ENCODE results near the gene AKAP13. TPM values are rescaled to one million over a fixed set of nuclear protein-coding genes. Genes with fewer than 3 reads are reported as not detected.

Gene AKAP13
- total RNA-seq, 4 donors from 2014 or later: 105 to 167 (median 129) TPM

DNA sequence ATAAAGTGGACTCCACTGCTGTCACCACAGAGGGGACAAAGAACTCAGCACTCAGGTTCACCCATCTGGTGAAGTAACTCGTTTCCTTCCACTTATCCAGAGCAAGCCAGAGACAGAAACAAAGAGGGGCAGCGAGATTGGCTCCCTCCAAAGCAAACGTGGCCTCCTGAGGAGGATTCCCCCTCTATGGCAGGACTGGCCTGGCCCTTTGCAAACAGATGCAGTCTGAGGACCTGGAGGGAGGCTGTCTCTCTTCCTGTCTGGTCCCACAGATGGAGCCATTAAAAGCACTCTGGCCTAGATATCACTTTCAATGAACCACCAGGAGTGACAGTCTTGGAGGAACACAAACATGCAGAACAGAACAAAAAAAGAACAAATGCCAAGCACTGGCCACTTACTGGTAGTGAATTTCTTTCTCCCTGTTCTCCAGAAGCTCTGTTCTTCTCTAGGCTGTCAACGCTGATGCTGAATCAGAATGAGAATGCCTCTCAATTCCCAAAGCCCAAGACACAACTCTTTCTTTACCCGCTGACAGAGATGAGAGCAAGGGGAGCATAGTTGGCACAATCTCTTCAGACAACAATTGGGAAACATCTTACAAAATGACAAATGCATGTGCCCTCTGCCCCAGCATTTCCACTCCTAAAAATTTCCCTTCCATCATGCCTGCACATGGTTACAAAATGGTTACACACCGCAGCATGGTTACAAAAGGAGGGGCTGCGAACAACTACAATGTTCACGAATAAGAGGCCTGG lies 400.0 kb downstream of the AKAP13 start:
- TF ChIP-seq, protein P1, sequence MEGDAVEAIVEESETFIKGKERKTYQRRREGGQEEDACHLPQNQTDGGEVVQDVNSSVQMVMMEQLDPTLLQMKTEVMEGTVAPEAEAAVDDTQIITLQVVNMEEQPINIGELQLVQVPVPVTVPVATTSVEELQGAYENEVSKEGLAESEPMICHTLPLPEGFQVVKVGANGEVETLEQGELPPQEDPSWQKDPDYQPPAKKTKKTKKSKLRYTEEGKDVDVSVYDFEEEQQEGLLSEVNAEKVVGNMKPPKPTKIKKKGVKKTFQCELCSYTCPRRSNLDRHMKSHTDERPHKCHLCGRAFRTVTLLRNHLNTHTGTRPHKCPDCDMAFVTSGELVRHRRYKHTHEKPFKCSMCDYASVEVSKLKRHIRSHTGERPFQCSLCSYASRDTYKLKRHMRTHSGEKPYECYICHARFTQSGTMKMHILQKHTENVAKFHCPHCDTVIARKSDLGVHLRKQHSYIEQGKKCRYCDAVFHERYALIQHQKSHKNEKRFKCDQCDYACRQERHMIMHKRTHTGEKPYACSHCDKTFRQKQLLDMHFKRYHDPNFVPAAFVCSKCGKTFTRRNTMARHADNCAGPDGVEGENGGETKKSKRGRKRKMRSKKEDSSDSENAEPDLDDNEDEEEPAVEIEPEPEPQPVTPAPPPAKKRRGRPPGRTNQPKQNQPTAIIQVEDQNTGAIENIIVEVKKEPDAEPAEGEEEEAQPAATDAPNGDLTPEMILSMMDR (IDR thresholded peaks at IDR 0.05): no peak
- no peak for TF ChIP-seq POLR2A (IDR thresholded peaks at IDR 0.05)
- no peak overlapping the region for H3K4me3 ChIP-seq (ENCODE audit: low read depth, poor library complexity, severe bottlenecking)
- intact Hi-C loops (cut with DNase I; ENCODE audit: low total_unique reads): no loop called here
- 81 to 90% methylated on average over 8 of the region's 8 CpGs for WGBS, 2 donors
- no peak for DNase-seq (ENCODE audit: low spot score in 2 of 2)

DNA sequence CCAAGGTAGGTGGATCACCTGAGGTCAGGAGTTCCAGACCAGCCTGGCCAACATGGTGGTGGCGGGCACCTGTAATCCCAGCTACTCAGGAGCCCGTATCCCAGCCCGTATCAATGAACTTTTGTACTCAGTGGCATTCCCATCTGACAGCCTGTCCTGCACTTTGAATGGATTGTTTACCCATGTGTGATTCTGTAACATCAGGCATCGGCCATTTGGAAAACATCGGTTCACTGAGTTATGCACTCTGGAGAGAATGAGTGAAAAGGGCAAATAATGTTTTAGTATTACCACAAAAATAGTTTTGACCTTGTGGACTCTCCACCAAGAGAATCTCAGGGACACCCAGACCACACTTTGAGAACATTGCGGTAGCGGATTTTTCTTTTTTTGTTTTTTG lies 400.7 kb downstream of the AKAP13 start:
- no peak for DNase-seq (ENCODE audit: low spot score in 2 of 2)
- TF ChIP-seq, protein P1 (IDR thresholded peaks at IDR 0.05): no peak
- TF ChIP-seq POLR2A (IDR thresholded peaks at IDR 0.05): no peak
- H3K4me3 ChIP-seq (ENCODE audit: low read depth, poor library complexity, severe bottlenecking): no peak overlapping the region
- WGBS, 2 donors: 84 to 85% methylated on average over 7 of the region's 7 CpGs
- intact Hi-C loops (cut with DNase I; ENCODE audit: low total_unique reads): no loop called here

DNA sequence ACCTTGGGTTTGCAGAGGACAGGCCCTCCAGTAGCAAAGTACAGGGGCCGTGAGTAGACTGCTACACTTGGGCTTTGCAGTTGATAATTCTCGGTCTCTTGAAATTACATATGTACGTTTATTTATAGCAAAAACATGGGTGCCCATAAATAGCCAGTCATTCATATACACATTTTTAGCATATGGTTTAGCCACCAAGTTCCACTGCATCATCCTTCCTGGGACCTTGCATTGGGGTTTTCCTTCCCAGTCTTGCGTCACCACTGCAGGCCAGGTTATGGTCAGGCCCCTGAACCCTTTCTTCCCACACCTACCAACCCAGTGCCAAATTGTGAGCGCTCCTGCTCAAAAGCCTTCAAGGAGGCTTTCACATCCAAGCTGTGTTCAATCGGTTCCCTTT lies 401.7 kb downstream of the AKAP13 start:
- no peak for DNase-seq (ENCODE audit: low spot score in 2 of 2)
- 88 to 94% methylated on average over 6 of the region's 6 CpGs for whole genome bisulfite sequencing, 2 donors
- intact Hi-C loops (cut with DNase I; ENCODE audit: low total_unique reads): no loop called here
- H3K4me3 ChIP-seq (ENCODE audit: low read depth, poor library complexity, severe bottlenecking): no peak overlapping the region
- TF ChIP-seq, protein P1 (IDR thresholded peaks at IDR 0.05): no peak
- no peak for TF ChIP-seq POLR2A (IDR thresholded peaks at IDR 0.05)

DNA sequence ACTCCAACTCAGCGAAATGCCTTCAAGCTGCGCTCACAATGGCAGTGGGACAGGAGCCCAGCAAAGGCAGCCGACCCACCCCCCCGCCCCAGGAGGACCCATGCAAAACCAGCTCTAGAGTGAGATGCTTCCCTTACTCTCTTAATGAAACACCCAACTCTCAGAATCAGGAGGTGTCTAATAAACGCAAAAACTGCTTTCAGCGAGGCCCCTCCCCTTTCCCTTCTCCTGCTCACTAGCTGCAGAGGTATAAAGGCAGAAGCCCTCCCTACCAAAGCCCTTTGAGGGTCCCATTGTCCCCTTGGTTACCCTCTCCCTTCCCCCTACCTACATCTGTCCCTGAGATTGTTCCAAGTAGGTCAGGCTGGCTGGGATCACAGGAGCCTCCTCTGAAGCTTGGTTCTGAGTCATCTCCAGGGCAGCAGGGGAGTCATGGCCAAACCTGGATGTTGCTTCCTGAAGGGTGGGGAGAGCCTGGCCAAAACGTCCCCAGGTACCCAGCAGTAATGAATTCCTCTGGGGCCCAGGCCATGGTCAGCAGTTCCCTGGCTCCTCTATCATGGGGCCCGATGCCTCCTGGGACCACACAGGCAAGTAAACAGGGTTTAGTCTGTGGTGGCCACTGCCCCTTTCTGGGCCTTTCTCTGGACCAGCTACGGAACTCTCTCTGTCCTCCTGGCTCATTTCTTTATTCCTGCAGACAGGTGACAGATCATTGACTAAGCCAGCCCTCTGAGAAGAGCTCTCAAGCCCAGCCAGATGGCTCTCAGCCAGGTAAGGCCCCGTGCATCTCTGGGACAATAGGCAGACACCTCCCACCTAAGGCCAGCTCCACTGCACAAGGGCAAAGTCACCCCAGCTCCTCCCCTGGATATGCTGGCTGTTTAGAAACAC lies 405.7 kb downstream of the AKAP13 start:
- intact Hi-C loops (cut with DNase I; ENCODE audit: low total_unique reads): no loop called here
- WGBS, 2 donors: 37 to 40% methylated on average over 10 of the region's 10 CpGs
- H3K4me3 ChIP-seq (ENCODE audit: low read depth, poor library complexity, severe bottlenecking): no peak overlapping the region
- no peak for DNase-seq (ENCODE audit: low spot score in 2 of 2)
- TF ChIP-seq, protein P1 (IDR thresholded peaks at IDR 0.05): no peak
- TF ChIP-seq POLR2A (IDR thresholded peaks at IDR 0.05): no peak

DNA sequence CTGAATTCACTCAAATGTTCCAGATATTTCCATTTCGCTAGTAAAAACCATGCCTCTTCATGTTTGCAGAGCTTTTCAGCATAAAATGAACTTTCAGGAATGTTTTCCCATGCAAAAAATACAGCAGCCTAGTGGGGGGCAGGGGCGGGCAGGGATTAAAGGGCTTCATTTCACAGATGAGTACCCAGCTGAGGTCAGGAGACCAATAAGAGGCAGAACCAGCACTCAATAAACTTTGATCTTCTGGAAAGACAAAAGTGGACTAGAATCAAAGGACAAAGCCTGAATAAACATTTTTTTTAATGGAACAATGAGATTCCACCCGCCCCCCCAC lies 406.3 kb downstream of the AKAP13 start:
- TF ChIP-seq, protein P1 (IDR thresholded peaks at IDR 0.05): no peak
- no peak for TF ChIP-seq POLR2A (IDR thresholded peaks at IDR 0.05)
- no peak for DNase-seq (ENCODE audit: low spot score in 2 of 2)
- WGBS, 2 donors: 87 to 91% methylated on average over 3 of the region's 3 CpGs

More for the DNA sequence above, 406.3 kb downstream of the AKAP13 start:
- intact Hi-C loops (cut with DNase I; ENCODE audit: low total_unique reads): no loop called here
- no peak overlapping the region for H3K4me3 ChIP-seq (ENCODE audit: low read depth, poor library complexity, severe bottlenecking)
